Suppressor macrophage (primary cell): ENCODE data around the gene MMP2.
A peak's percentile ranks its signal among the peaks of the same experiment; 100 is the strongest.

Experiments used
- DNase-seq, 4 experiments: peaks; one replicate each; pipeline ENCODE4 v3.0.0-alpha.2; 2020 to 2022

Gene MMP2

DNA sequence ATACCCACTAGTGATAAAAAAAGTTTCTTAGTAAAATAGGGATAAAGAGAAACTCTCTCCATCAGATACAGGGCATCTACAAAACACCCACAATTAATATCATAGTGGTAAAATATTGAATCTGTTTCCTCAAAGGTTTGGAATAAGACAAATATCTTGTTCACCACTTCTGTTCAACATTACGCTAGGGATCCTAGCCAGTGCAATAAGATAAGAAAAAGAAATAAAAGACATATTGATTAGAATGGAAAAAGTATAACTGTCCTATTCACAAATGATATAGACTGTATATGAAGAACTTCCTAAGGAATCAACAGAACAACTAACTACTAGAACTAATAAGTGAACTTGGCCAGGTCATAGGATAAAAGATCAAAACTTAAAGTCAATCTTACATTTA, 42.8 kb downstream of the MMP2 start:
- DNase-seq: no peak

DNA sequence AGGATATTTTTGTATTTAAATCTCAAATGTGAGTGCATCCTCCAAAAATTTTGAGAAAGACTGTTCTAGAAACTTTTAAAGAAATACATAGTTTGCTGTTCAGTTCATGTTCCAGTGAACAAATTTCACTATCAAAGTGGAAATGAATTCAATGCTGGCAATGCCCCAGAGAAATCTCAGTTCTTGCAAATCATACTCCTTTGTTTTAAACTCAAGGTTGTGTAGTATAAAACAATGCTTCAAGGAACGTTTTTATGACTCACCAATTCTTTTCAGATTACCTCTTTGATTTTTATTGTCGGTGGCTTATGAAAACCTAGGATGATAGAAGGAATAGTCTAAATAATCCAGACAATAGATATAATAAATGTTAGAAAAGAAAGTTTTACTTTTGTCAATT, 47.4 kb downstream of the MMP2 start:
- no peak for DNase-seq

DNA sequence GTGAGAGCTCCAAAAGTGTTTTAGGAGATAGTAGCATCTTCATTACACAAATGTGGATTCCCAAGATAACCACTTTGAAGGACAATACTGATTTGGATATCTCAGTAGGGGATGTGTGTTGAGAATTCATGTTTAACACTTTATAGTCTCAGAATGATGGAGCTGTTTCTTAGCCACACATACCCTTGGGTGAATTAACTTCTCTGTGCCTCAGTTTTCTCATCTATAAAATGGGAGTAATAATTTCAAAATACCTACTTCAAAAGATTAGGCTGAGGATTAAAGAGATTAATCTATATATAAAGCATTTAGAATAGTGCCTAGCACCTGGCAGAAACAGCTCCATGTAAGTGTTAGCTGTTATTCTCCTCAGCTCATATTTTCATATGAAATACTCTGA, 48.9 kb downstream of the MMP2 start:
- DNase-seq: no peak

DNA sequence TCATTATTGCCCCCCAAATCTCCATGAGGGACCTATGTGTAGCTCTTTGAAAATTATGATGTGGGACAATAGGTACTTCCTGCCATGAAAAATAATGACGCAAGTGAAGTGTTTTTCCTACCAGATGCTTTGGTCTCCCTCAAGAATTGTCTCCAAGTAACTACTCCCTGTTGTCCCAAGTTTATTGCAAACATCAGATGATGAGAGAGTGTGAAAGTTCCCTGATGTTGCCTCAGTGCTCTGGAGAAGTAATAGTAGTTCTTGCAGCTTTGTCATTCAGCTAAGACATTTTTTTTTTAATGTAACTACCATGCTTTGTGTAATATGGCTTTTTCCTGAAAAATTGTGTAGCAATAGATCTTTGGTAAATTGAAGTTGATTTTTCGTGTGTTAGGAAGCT, 50.0 kb downstream of the MMP2 start:
- DNase-seq: no peak

DNA sequence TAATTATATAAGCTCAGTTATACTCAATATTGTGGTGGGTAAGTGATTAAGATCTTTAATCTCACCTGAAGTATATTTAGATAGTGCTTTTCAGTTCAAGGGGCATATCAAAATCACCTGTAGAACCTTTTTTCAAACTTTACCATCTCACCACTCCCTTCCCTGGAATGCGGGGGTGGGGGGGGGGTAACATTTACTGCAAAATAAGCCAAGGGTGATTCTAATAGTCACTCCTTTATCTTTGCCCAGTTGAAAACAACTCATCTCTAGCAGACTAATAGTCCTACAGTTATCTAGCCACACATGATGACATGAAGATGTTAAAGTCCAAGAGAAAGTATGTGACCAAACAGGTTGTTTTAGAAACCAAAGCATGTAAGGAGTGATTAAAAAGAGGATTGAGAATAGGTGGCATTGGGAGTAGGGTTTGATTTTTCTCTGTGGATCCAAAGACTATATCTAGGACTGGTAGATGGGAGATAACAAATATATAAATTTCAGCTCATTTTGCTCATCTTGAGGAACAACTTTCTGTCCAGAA, 51.4 kb downstream of the MMP2 start:
- DNase-seq: no peak

DNA sequence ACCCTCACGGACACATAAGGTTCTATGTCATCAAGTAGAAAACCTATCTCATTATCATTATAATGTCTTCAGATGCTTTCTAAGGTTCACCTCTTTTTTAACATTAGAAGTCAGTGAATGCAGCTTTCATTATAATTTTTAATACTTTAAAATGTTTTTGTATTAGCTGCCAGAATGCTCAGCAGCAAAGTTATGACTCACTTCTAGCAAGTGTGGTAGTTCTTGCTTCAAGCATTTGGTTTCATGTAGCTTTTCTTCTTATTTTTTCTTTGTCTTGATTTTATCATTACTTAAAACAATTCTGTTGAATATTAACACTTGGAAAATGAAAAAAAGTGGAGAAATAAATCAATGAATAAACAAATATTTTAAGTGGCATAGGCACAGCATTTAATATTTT, 53.2 kb downstream of the MMP2 start:
- no peak for DNase-seq

DNA sequence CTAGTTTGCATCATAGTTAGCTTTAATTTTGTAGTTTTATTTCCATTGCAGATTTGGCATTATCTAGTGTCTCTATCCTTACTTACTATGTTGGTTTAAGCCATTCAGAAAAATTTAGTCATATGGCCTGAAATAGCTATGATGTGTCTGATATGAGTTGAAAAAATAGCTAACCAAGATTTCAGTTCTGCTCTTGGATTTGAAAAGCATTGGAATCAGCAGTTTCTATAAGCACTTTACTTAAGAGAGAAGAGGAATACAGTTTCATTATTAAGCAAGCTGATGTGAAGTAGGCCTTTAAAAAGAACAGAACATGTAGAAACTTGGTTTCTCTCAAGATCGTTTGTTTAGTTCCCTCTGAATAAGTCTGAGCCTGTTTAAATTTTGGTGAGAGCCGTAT, 55.8 kb downstream of the MMP2 start:
- peak; percentile 14 to 91 (median 62) for DNase-seq

DNA sequence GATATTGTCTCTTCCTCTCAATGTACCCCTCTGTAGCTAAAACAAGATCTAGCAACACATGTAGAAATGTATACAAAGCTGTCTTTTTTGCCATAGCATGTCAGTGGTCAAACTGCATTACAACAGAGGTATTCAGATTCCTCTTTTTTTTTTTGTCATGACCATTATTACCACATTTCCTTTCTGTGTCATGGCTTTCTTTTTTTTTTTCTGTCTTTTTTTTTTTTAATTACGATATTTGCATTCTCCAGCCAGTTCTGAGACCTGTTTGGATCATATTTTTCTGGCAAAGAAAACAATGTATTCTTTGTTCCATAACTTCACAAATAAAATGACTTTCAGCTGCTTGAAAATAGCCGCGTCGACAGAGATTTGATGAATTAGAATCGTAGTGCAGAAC, 60.1 kb downstream of the MMP2 start:
- peak; percentile 21 to 85 (median 60) for DNase-seq

DNA sequence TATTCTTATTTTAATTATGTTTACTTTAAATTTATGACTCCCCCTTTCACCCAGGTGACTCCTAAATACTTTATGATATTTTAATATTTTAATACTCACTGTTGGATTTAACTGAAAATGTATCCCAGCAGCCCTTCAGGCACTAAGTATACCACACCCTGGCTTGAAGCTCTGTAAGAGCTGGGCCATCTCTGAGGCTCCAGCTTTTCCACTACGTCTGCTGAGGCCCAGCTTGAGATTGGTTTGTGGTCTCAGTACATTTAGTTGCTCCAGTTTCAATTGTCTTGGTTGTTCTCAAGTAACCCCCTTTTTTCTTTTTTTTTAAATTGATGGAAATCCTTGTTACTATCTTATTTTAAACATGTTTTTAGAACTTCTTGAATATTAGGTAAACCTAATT, 60.5 kb downstream of the MMP2 start:
- no peak for DNase-seq

DNA sequence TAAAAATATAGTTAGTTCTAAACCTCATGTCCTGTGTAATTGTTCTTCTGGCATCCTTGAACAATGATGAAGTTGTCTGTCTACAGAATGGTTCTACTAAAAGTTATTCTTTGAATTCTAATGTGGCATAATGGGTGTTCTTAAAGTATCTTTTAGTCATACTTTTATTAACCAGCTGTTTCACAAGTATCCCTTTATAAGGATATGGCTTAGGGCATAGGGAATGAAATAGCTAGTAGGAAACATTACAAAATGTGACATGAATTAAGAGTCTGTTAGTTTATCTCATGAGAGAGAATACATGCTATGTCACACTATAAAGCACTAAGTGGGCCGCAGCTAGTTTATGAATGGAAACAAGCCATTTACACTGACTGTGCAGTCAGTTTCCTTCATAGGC, 61.2 kb downstream of the MMP2 start:
- no peak for DNase-seq

DNA sequence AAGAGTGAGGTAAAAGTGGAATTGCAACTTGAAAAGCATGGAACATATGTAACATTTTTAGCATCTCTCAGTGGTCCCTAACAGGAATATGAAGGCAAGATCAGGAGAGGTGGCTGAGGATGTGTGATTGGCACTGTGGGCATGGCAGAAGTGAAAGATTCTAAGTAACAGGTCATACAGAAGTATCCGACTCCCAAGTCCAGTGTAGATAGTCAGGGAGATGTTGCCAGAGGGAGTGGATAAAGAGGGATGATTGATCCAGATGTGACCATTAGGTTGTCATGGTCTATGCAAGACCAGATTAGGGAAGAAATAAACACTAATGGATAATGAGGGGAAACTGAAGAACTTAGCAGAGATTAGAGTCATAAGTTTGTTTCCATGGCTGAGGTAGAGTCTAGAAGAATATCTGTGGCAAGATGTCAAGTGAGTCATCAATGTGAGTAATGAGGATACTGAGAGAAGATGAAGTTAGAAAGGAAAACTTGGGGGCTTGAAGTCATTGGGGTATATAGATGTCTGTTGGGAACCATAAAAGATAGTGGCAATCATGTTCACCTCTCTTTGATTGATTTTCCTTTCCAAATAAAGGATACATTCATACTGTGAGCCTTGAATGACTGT, 63.6 kb downstream of the MMP2 start:
- DNase-seq: peak in 2 of 4 experiments; percentile 31 to 34

DNA sequence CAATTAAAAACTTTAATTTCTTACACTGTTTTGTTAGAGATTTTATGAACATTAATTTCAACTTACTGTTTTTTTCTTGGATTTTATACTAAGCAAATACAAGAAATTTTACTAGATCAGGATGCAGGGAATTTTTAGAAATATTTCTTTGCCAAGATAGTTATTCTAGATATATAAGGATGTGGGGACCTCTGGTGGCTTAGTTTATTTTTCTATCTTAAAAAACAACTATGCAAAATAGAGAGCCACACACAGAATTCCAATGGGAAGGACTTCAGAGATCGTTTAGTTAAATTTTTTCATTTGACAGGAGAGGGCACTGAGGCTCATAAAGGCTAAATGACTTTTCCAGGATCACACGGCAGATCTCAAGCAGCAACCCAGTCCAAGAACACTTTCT, 64.5 kb downstream of the MMP2 start:
- DNase-seq: peak in 3 of 4 experiments; percentile 18 to 52 (median 24)

DNA sequence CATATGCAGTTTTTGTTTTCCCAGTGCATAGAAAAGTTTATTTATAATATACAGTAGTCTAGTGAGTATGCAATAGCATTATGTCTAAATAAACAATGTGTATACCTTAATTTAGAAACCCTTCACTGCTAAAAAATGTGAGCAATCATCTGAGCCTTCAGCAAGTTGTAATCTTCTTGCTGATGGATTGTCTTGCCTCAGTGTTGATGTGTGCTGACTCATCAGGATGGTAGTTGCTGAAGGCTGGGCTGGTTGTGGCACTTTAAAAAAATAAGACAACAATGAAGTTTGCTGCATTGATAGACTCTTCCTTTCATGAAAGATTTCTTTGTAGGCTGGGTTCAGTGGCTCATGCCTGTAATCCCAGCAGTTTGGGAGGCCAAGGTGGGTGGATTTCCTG, 73.6 kb downstream of the MMP2 start:
- no peak for DNase-seq

DNA sequence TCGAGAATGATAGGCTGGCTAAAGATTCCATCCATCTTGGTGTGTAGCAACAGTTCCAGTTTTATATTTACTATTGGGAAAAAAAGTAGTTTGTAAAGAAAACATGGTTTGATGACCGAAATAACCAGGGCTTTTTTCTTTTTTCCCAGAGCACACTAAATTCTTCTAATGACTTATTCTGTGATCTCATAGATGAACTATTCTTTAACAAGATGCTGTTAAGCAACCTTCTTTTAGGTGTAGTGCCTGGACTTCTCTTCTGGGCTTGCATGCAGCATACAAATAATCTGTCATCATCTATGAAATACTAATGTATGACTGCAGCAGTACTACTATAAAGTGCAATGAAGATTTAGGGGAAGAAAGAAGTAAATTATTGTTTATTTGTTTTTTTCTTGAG, 76.4 kb downstream of the MMP2 start:
- DNase-seq: no peak
